ENCODE measurements around the gene PLXDC2.

Gene PLXDC2

DNA sequence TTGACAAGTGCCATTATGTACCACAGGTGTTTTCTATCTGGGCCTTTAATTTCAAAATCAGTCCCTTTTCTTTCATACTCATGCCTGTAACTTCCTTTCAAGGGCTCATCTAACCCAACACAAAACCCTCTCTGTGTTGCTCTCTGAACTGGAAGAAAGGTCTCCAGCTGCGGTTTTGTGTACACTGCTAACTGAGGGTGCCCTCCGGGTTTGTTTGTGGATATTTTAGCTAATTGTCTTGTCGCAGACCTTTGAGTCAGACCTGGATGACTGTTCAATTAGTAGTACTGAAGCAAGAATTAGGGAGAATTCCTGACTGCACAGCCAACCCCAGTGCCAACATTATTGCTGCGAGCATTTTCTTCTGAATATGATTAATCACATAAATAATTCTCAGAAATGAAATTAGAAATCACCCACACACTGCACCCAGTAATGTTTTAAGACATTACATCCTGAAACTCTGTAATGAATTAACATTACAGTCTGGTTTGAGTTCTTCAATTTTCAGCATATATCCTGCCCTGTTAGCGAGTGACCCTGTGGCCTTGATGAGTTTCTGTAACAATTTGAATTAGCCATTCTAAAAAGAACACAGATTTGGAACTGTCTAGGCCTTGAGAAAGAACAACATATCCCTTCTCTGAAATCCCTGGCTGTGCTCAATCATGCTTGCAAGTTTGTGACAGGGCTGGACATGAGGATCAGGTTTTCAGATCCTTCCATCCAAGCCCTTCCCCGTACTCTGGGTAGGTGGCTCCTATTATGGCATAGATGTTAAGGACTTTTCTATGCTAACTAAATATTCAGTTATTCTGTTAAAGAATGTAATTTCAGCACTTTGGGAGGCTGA lies 460.1 kb downstream of the PLXDC2 start:
- DNase-seq (ENCODE audit: low read depth), result no peak

- DNase-seq (ENCODE audit: low read depth), result no peak
These were observed 461.6 kb downstream of the PLXDC2 start for GRCh38 chr10:20277820-20278219.

DNA sequence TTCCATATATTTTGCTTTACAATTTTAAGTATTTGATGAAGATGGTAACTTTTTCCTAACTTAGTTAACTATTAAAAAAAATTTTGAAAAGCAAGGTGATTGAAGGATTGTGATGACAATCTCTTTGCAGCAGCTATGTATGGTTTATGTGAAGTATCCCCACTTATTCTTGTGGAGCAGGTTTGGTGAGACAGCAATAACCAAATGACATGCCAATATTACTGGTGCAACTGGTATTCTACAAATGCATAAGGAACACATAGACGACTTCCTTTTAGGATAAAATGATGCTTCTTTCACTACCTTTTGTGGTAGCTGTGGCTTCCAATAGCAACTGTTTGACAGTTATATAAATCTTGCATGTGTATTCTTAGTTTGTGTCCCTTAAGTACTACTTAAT lies 465.3 kb downstream of the PLXDC2 start:
- no peak for DNase-seq (ENCODE audit: low read depth)

DNA sequence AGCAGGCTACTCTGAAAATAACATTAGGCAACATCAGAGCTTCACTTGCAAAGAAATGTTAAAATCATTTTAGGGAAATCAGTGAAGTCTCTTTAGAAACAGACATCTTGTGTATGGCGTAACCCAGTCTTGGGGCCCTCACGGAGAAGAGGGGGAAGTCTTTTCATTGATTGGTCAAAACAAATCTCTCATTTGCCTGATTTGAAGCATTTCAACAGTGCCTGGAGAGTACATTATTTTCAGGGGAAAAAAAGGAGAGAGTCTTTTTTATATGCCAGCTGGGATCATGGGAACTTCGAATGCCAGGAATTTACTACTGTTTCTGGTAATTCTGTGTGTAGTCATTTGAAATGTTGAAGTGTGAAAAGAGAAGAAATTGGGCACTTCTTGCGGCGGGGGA lies 471.4 kb downstream of the PLXDC2 start:
- DNase-seq (ENCODE audit: low read depth), result no peak

- DNase-seq (ENCODE audit: low read depth), result no peak
These were observed 471.8 kb downstream of the PLXDC2 start for GRCh38 chr10:20288060-20288459.

- DNase-seq (ENCODE audit: low read depth), result no peak
These were observed 473.0 kb downstream of the PLXDC2 start for GRCh38 chr10:20289070-20289828.

DNA sequence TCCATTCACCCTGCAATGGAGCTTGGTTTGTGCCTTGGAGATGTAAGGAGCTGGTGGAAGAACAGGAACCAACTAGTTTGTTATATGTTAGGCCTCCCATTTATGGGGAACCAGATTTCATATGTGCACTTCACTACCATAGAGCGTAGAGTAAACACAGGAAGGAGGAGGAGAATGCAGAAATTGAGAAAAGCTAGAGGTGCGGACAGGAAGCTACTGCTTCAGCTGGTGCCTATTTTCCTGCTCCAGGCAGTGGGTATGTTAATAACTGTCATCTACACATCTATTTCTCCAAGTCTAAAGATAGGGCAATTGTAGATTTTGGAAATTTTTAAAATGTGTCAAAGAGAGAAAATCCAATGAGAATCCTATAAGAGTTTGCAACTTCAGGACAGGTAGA lies 482.2 kb downstream of the PLXDC2 start:
- DNase-seq (ENCODE audit: low read depth), result no peak

DNA sequence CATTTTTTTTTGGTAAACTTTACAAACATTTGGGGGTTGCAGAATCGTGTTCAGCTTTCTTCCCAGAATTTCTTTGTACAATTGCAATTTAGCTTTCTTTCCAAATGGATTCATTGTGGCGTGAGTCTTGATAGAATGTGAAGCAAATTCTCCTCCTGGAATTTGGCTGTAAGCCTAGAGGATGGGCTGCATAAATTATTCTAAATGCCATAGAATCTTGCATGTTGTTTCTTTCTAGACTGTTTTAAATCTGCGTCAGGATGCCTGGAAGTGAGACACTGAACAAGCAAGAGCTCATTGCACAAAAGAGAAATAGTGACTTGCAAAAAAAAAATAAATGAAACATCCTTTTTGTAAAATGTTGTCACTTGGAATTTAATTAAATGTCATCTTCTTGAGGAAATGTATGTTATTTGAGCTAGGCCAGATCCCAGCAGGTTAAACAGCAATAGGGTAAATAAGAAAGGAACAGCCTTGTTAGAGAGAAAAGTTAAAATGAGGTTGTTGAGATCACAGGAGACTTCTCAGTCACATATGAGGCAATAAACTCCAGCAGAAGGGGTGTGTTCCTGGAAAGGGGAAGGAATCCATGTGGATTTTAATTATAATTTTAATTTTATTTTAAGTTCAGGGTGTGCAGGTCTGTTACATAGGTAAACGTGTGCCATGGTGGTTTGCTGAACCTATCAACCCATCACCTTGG lies 483.0 kb downstream of the PLXDC2 start:
- no peak for DNase-seq (ENCODE audit: low read depth)

GRCh38 chr10:20300735-20301134 lies 484.5 kb downstream of the PLXDC2 start:
- no peak for DNase-seq (ENCODE audit: low read depth)

- DNase-seq (ENCODE audit: low read depth), result no peak
These were observed 485.8 kb downstream of the PLXDC2 start for GRCh38 chr10:20302033-20302432.

- no peak for DNase-seq (ENCODE audit: low read depth)
These were observed 487.4 kb downstream of the PLXDC2 start for GRCh38 chr10:20303453-20304152.

- no peak for DNase-seq (ENCODE audit: low read depth)
These were observed 497.4 kb downstream of the PLXDC2 start for GRCh38 chr10:20313665-20314064.

- no peak for DNase-seq (ENCODE audit: low read depth)
These were observed 498.2 kb downstream of the PLXDC2 start for GRCh38 chr10:20314431-20314830.

DNA sequence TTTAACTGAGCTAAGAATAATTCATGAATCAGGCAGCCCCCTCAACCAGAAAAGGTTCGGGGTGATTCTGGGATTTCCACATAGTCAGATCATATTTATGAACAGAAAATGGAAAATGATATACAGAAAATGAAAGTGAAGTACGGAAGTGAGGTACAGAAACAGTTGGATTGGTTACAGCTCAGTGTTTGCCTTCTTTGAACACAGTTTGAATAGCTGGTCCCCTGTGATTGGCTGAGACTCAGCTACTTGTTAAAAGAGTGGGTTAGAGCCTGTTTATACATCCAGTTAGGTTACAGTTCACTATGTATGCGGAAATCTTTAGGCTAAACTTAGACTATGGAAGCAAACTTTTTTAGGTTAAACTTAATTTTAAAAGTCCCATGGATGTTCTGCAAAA lies 511.7 kb downstream of the PLXDC2 start:
- no peak for DNase-seq (ENCODE audit: low read depth)

DNA sequence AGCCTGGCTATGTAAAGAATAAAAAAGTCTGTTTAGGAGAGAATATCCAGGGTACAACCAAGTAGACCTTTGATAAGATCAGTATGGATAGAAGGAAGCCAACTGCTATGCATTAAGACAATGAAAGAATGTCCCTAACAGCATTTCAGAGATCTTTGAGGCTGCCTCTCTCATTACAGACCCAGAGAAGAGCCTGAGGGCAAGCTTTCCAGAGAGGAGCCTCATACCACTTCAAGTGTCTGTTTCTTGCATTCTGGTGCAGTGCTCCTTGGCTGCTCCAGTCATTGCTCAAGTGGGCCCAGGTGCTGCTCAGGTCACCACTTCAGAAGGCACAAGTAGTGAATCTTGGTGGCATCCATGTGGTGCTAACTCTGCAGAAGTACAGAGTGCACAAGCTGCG lies 514.0 kb downstream of the PLXDC2 start:
- DNase-seq (ENCODE audit: low read depth), result no peak

GRCh38 chr10:20334559-20334958 lies 518.3 kb downstream of the PLXDC2 start:
- DNase-seq (ENCODE audit: low read depth), result no peak

Measured in activated T-helper 1 cell treated with Interleukin-2 at 50 U/mL for 16 hours (primary cell).